Coronary artery (tissue), 2 donors: ENCODE results near the gene EXOC3L1.

Experiments
- DNase-seq: peaks from one replicate; pipeline ENCODE4 v3.0.0-alpha.2; 2017; ENCODE audit warnings: low spot score
- H3K27ac ChIP-seq, 2 donors: fragments of 200-600 bp; sonication (generic); one replicate each; pipeline ENCODE4 v1.5.1; 2016 to 2019
- H3K4me3 ChIP-seq: fragments of 200-600 bp; sonication (generic); 2 replicates; pipeline ENCODE4 v1.5.1; 2016; ENCODE audit warnings: mild to moderate bottlenecking, moderate library complexity
- TF ChIP-seq, protein P1 (sequence below): fragments of 200-600 bp; sonication (generic); IDR thresholded peaks from one replicate; pipeline ENCODE4 v1.5.1; 2019; ENCODE audit warnings: antibody characterized with exemption

The EXOC3L1 gene

DNA sequence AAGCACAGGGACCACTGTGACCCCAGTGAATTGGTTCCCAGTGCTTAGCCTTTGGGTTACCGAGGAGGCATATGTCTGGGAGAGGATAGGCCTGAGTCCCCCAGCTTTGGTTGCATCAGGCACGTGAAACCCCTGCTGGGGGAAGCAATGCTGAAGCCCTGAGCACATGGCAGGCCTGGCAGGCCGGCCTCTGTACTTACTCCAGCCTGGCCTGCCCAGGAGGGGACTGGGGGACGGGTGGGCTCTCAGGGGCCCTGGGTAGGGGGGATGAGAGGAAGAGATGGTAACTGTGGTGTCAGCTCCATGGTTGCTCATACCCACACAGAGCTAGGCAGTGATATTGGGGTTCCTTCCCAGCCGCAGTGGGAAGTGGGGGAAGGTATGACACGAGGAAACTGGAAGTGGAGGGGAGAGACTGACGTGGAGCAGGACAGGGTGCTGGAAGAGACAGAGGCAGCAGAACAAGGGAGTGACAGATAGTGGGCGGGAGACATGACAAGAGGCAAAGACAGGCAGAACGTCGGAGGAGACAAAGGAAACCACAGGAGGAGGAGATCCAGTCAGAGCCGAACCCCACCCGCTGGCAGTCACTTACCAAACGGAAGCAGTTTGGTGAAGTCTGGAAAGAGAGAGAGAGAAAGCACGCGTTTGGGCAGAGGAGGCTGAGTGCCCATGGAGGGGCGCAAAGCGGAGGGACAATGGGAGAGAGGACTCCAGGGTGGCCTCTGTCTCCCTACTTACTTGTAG is 46.1 kb upstream of the EXOC3L1 start:
- DNase-seq = no peak
- no peak overlapping the region for H3K4me3 ChIP-seq
- H3K27ac ChIP-seq = no peak overlapping the region
- TF ChIP-seq, protein P1, sequence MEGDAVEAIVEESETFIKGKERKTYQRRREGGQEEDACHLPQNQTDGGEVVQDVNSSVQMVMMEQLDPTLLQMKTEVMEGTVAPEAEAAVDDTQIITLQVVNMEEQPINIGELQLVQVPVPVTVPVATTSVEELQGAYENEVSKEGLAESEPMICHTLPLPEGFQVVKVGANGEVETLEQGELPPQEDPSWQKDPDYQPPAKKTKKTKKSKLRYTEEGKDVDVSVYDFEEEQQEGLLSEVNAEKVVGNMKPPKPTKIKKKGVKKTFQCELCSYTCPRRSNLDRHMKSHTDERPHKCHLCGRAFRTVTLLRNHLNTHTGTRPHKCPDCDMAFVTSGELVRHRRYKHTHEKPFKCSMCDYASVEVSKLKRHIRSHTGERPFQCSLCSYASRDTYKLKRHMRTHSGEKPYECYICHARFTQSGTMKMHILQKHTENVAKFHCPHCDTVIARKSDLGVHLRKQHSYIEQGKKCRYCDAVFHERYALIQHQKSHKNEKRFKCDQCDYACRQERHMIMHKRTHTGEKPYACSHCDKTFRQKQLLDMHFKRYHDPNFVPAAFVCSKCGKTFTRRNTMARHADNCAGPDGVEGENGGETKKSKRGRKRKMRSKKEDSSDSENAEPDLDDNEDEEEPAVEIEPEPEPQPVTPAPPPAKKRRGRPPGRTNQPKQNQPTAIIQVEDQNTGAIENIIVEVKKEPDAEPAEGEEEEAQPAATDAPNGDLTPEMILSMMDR = no peak

DNA sequence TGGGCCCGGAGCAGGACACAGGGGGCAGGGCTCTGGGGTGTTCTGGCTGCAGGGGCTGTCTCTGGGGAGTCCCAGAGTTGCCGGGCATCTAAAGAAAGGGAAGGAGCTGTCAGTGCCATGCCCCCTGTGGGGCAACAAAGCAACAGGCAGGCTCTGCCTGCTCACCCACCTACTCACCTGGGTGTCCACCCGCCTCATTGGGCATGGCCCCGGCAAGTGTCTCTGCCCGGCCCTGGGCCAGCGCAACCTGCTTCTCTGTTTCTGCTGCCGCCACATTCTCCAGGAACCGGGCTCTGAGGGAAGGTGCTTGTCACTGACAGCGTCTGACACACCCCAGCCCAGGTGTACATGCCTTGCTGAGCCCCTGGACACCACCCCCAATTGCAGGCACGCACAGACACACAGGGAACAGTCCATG is 44.3 kb upstream of the EXOC3L1 start:
- TF ChIP-seq, protein P1 = no peak
- no peak for DNase-seq
- Histone ChIP-seq H3K4me3 (no peak overlapping the region), H3K27ac (no peak overlapping the region)

DNA sequence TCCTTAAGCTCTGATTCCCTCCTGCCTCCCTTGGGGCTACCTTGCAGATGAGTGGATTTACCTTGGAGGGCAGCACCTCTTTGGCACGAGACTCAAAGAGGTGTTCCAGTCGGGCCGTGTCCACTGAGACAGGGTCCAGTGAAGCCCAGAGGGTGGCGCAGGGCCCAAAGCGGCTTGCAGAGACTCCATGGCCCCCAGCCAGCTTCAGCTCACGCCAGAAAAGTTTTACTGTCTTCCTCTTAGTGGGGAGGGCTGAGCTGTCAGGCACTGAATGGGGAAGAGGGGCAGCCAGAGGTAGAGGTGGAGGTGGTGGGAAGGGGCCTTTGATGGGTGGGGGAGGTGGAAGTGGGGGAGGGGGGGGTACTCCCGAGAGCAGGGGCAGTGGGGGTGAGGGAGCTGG is 43.7 kb upstream of the EXOC3L1 start:
- no peak overlapping the region for H3K27ac ChIP-seq
- DNase-seq = no peak
- H3K4me3 ChIP-seq = no peak overlapping the region
- TF ChIP-seq, protein P1 = no peak

DNA sequence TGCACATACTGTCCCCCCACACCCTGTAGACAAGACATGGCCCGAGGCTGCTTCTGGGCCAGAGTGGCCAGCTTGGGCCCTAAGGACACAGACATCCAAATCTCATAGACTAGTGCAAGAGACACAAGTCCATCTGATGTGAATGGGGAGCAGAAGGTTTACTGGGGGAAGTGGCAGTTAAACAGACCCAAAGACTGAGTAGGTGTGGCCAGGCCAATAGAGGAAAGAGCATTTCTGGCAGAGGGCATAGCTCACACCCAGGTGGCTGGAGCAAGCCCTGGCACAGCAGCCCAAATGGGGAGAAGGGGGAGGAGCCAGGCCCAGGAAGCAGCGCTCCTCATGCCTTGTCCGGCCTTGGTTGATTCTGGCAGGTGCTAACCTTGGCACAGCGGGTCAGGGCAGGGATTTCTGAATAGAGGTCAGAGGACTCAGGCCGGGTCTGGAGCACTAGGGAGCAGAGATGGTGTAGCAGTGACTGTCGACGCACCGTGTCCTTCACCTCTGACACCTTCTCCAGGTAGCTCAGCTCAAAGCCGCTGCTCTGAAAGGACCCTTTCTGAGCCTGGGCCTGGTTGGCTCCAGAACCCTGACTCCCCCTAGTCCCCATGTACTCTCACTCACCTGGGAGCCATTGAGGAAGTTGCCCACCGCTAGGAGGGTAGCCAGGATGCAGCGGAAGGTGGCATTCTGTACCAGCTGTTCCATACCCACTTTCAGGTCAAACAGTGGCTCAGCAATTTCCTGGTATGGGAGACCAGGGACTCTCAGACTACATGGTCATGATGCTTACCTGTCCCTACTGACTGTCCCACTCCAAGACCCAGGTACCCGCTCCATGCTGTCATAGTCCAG is 41.1 kb upstream of the EXOC3L1 start:
- no peak for DNase-seq
- TF ChIP-seq, protein P1 = no peak
- Histone ChIP-seq H3K27ac (no peak overlapping the region), H3K4me3 (no peak overlapping the region)

DNA sequence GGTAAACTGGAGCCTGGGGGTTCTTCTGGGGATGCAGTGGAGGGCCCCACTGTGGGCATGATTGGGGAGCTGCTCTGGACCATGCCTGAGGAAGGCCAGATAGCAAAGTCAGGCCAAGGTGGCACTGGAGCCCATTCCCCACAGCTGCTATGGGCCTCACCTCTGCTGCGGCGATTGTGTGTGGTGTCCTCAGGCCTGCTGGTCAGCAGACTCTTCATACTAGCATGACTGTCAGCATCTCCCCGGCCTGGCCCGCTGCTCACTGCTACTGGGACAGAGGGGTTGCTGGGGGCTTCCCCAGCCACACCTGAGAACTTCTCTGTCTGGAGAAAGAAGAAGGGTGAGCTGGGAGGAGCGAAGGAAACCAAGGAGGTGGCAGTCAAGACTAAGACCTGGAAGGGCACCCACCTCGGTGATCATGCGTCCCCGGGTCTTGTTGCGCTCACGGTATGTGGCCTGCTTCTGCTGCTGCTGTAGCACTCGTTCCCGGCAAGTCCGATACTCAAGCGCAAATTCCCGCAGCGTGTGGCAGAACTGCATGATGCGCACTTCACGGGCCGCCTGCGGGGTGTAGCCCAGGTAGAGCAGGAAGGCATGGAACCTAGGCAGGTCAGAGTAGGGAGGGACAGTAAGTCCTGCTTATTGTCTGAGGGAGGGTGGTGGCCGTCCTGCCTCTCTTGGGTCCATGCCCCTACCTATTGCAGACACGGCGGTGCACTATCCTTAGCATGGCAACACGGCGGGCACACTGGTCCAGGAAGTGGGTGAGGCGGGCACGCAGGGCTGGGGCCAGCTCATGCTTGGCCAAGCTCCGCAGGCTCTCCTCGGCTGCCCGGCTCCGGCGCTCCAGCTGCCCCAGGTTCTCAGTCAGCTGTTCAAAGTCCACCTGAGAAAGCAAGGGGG is 40.2 kb upstream of the EXOC3L1 start:
- no peak overlapping the region for H3K27ac ChIP-seq
- TF ChIP-seq, protein P1 = no peak
- H3K4me3 ChIP-seq = no peak overlapping the region
- DNase-seq = no peak

DNA sequence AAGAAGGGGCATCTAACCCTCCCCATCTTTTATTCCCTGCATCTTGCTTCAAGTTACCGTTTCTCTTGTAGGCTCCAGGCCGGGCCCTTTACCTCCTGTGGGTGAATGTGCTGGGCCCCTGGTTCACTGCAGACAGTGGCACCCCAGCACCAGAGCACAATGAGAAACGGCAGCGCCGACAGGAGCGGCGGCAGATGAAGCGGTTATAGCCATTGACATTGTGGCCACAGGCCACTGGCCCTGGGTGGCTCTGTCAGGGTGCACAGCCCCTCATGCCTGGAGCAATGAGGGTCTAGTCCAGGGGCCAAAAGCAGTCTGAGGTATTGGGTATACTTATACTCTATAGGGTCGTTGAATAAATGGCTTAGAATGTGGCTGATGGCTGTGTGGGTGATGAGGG is 39.0 kb upstream of the EXOC3L1 start:
- TF ChIP-seq, protein P1 = no peak
- no peak for DNase-seq
- no peak overlapping the region for H3K27ac ChIP-seq
- no peak overlapping the region for H3K4me3 ChIP-seq
